ENCODE results near the gene FADS3. TPM values are rescaled to one million over a fixed set of nuclear protein-coding genes. Genes with fewer than 3 reads are reported as not detected.

FADS3 gene
- total RNA-seq, 1 experiment from 2014 or later = 22.6 TPM

GRCh38 chr11:61914471-61915171, 23.3 kb upstream of the FADS3 start:
- no TSS peak for BruUV-seq (replicated peaks)
- H3K9me3 ChIP-seq (ENCODE audit: control insufficient read depth, insufficient read depth, low read depth, low read length) = no peaks in the 10 kb centered on the region
- no peaks in the 10 kb centered on the region for H3K4me1 ChIP-seq (ENCODE audit: control insufficient read depth, insufficient read depth, low read length)
- no peak overlapping the region for H3K4me3 ChIP-seq (ENCODE audit: low read depth in 2 of 2, low read length in 2 of 2)
- in situ Hi-C loops (cut with HindIII; ENCODE audit: low pct_unique_long_range_greater_than_20kb, low sequenced_read_pairs) (no loop called here), intact Hi-C loops (cut with micrococcal nuclease; ENCODE audit: unreplicated experiment) (loop anchor here (5.0 kb wide), 1 partner anchor 33 kb away; no protein-coding TSS in a partner anchor)
- CTCF ChIA-PET = interaction anchor here (0.7 kb wide), 2 partner anchors 22 to 195 kb away, joined by 3 to 9 read pairs; no protein-coding TSS in a partner anchor
- ATAC-seq (no peak), DNase-seq (ENCODE audit: low read depth, low spot score) (no peak)
- H3K27ac ChIP-seq (ENCODE audit: low read length) = no peak overlapping the region
- H3K27me3 ChIP-seq (ENCODE audit: control insufficient read depth, insufficient read depth, low read length) = no peaks in the 10 kb centered on the region
- TF ChIP-seq SIN3A (IDR thresholded peaks at IDR 0.05; ENCODE audit: borderline replicate concordance, insufficient read depth, low read depth, low read length) (no peak), TCF7L2 (IDR thresholded peaks at IDR 0.05; ENCODE audit: low read depth, low read length) (no peak), POLR2AphosphoS5 (IDR thresholded peaks at IDR 0.05; ENCODE audit: low read depth, low read length) (no peak)
- TF ChIP-seq, protein P1, sequence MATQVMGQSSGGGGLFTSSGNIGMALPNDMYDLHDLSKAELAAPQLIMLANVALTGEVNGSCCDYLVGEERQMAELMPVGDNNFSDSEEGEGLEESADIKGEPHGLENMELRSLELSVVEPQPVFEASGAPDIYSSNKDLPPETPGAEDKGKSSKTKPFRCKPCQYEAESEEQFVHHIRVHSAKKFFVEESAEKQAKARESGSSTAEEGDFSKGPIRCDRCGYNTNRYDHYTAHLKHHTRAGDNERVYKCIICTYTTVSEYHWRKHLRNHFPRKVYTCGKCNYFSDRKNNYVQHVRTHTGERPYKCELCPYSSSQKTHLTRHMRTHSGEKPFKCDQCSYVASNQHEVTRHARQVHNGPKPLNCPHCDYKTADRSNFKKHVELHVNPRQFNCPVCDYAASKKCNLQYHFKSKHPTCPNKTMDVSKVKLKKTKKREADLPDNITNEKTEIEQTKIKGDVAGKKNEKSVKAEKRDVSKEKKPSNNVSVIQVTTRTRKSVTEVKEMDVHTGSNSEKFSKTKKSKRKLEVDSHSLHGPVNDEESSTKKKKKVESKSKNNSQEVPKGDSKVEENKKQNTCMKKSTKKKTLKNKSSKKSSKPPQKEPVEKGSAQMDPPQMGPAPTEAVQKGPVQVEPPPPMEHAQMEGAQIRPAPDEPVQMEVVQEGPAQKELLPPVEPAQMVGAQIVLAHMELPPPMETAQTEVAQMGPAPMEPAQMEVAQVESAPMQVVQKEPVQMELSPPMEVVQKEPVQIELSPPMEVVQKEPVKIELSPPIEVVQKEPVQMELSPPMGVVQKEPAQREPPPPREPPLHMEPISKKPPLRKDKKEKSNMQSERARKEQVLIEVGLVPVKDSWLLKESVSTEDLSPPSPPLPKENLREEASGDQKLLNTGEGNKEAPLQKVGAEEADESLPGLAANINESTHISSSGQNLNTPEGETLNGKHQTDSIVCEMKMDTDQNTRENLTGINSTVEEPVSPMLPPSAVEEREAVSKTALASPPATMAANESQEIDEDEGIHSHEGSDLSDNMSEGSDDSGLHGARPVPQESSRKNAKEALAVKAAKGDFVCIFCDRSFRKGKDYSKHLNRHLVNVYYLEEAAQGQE (IDR thresholded peaks at IDR 0.05; ENCODE audit: insufficient read depth in 1 of 2, low read depth in 2 of 2, low read length in 1 of 2) = no peak
- TF ChIP-seq, protein P2, sequence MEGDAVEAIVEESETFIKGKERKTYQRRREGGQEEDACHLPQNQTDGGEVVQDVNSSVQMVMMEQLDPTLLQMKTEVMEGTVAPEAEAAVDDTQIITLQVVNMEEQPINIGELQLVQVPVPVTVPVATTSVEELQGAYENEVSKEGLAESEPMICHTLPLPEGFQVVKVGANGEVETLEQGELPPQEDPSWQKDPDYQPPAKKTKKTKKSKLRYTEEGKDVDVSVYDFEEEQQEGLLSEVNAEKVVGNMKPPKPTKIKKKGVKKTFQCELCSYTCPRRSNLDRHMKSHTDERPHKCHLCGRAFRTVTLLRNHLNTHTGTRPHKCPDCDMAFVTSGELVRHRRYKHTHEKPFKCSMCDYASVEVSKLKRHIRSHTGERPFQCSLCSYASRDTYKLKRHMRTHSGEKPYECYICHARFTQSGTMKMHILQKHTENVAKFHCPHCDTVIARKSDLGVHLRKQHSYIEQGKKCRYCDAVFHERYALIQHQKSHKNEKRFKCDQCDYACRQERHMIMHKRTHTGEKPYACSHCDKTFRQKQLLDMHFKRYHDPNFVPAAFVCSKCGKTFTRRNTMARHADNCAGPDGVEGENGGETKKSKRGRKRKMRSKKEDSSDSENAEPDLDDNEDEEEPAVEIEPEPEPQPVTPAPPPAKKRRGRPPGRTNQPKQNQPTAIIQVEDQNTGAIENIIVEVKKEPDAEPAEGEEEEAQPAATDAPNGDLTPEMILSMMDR (IDR thresholded peaks at IDR 0.05) = no peak
- H3K36me3 ChIP-seq (ENCODE audit: control insufficient read depth, insufficient read depth, low read length) = no peaks in the 10 kb centered on the region
- POLR2A ChIA-PET = no interaction called here

DNA sequence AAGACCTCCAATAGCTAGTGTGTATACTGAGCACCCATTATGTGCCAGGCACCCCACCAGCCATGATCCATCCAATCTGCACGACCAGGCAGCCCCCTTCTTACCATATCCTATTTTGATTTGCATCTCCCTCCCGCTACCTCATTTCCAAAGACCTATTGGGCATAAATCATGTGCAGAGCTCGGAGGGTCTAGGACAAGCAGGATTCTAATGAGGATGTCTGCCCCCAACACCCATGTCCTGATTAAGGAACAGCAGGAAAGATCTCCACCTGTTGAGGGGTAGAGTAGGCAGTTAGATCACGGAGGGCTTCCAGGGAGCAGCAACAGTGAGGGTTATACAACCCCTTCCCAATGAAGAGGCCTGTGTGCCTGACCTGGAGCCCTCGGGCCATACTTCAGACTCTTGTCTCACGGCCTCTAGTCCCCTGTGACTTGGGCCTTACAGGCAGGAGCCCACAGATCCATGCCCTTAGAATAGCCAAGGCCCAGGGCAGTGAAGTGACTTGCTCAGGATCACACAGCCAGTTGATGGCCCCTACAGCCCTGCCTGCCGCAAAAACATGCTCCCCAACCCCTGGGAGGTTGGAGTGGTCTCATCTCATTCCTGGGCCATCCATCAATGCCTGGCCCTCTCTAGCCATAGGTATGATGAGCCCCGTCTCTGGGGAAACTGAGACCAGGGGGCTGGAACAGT, 22.5 kb upstream of the FADS3 start:
- Histone ChIP-seq H3K27me3 (ENCODE audit: control insufficient read depth, insufficient read depth, low read length) (no peaks in the 10 kb centered on the region), H3K27ac (ENCODE audit: low read length) (no peak overlapping the region), H3K4me3 (ENCODE audit: low read depth in 2 of 2, low read length in 2 of 2) (no peak overlapping the region), H3K36me3 (ENCODE audit: control insufficient read depth, insufficient read depth, low read length) (no peaks in the 10 kb centered on the region), H3K4me1 (ENCODE audit: control insufficient read depth, insufficient read depth, low read length) (no peaks in the 10 kb centered on the region), H3K9me3 (ENCODE audit: control insufficient read depth, insufficient read depth, low read depth, low read length) (no peaks in the 10 kb centered on the region)
- DNase-seq (ENCODE audit: low read depth, low spot score) (no peak), ATAC-seq (no peak)
- in situ Hi-C loops (cut with HindIII; ENCODE audit: low pct_unique_long_range_greater_than_20kb, low sequenced_read_pairs) (no loop called here), intact Hi-C loops (cut with micrococcal nuclease; ENCODE audit: unreplicated experiment) (loop anchor here (5.0 kb wide), 1 partner anchor 33 kb away; no protein-coding TSS in a partner anchor)
- ChIA-PET CTCF (interaction anchor here (0.7 kb wide), 1 partner anchor 22 kb away, joined by 3 read pairs; no protein-coding TSS in a partner anchor), POLR2A (no interaction called here)
- TF ChIP-seq SIN3A (IDR thresholded peaks at IDR 0.05; ENCODE audit: borderline replicate concordance, insufficient read depth, low read depth, low read length) (no peak), POLR2AphosphoS5 (IDR thresholded peaks at IDR 0.05; ENCODE audit: low read depth, low read length) (no peak), TCF7L2 (IDR thresholded peaks at IDR 0.05; ENCODE audit: low read depth, low read length) (no peak)
- TF ChIP-seq, protein P1 (IDR thresholded peaks at IDR 0.05; ENCODE audit: insufficient read depth in 1 of 2, low read depth in 2 of 2, low read length in 1 of 2) = no peak
- TF ChIP-seq, protein P2 (IDR thresholded peaks at IDR 0.05) = no peak
- no TSS peak for BruUV-seq (replicated peaks)

Measured in Panc1 (cell line).